Upper lobe of left lung (tissue), 6 donors: ENCODE data around the gene ULK1. TPM values are rescaled to one million over a fixed set of nuclear protein-coding genes. Genes with fewer than 3 reads are reported as not detected.
"Not testable (repeated sequence)": the region's sequence is repeated elsewhere in the genome, so short reads cannot be mapped to it uniquely, and the experiment has no call there.

ENCODE experiments used
- ATAC-seq, 2 donors: fragments of 200-7000 bp; cut with Tn5 transposase; one replicate each; pipeline ENCODE4 v1.9.1; 2022; ENCODE audit warnings: mild to moderate bottlenecking in 2 of 2, moderate library complexity in 2 of 2; ENCODE audit not compliant: low FRiP score in 2 of 2
- DNase-seq, 2 donors: peaks; one replicate each; pipeline ENCODE4 v3.0.0-alpha.2; 2019 to 2020
- H3K27ac ChIP-seq, 4 donors: fragments of 200-600 bp; sonication (generic); one replicate each; pipeline ENCODE4 v1.5.1; 2016 to 2019
- H3K27me3 ChIP-seq, 4 donors: fragments of 200-600 bp; sonication (generic); one replicate each; pipeline ENCODE4 v1.5.1; 2017 to 2019
- H3K36me3 ChIP-seq, 4 donors: fragments of 200-600 bp; sonication (generic); one replicate each; pipeline ENCODE4 v1.5.1; 2016 to 2019
- H3K4me1 ChIP-seq, 4 donors: fragments of 200-600 bp; sonication (generic); one replicate each; pipeline ENCODE4 v1.5.1; 2018 to 2019
- H3K4me3 ChIP-seq, 4 donors: fragments of 200-600 bp; sonication (generic); one replicate each; pipeline ENCODE4 v1.5.1; 2017 to 2019; ENCODE audit warnings: mild to moderate bottlenecking in 2 of 4, moderate library complexity in 1 of 4
- H3K9me3 ChIP-seq, 4 donors: fragments of 200-600 bp; sonication (generic); one replicate each; pipeline ENCODE4 v1.5.1; 2018 to 2019
- EP300 ChIP-seq, 4 donors: sonication (generic); formaldehyde crosslinking; IDR thresholded peaks; one replicate each; pipeline ENCODE4 v1.5.1; 2017; ENCODE audit warnings: antibody characterized with exemption in 4 of 4, control low read depth in 2 of 4
- POLR2A ChIP-seq, 4 donors: fragments of 450-650 bp; IDR thresholded peaks; one replicate each; pipeline ENCODE4 v1.5.1; 2016 to 2017; ENCODE audit warnings: antibody characterized with exemption in 4 of 4, mild to moderate bottlenecking in 2 of 4
- POLR2AphosphoS5 ChIP-seq, 2 donors: sonication (generic); formaldehyde crosslinking; IDR thresholded peaks; one replicate each; pipeline ENCODE4 v1.5.1; 2017; ENCODE audit warnings: antibody characterized with exemption in 2 of 2
- WGBS, 2 donors: methylation state at CpG; one replicate each; pipeline ENCODE4 v1.1.5; 2017 to 2018; 5-methylcytosine and 5-hydroxymethylcytosine counted together
- total RNA-seq, 6 donors: library from RNA; depleted of rRNA in 4 of 6; stranded (reverse); fragments of >200 nt in 4 of 6; gene quantifications; one replicate each; pipeline versions ENCODE4 v1.1.0 to v1.2.1, GENCODE V29; 2016 to 2021
- TF ChIP-seq, protein P1 (sequence below), 6 experiments: fragments of 450-650 bp in 4 of 6; fragments of 200-600 bp in 2 of 6; sonication (generic) in 2 of 6; IDR thresholded peaks; one replicate each; pipeline ENCODE4 v1.5.1; 2016 to 2019; ENCODE audit warnings: antibody characterized with exemption in 6 of 6
- donor health status: DM: no; HTN: no; CAD: no; lungs with moderate emphysema.
- donor health status: DM: no; HTN: yes; CAD: no; lungs with severe emphysema.

The ULK1 gene
- total RNA-seq, 6 donors from 2014 or later = 6.8 to 93.2 (median 40.7) TPM

GRCh38 chr12:131871677-131872076 lies 22.7 kb upstream of the ULK1 start:
- Histone ChIP-seq H3K4me3 (no peak overlapping the region), H3K27me3 (no peaks in the 10 kb centered on the region), H3K36me3 (no peaks in the 10 kb centered on the region), H3K4me1 (no peaks in the 10 kb centered on the region), H3K9me3 (no peaks in the 10 kb centered on the region), H3K27ac (no peak overlapping the region)
- no peak for ATAC-seq
- WGBS, 2 donors = 92 to 98% methylated on average over 6 of the region's 6 CpGs
- no peak for DNase-seq
- TF ChIP-seq POLR2A (IDR thresholded peaks at IDR 0.05) (no peak), EP300 (IDR thresholded peaks at IDR 0.05) (no peak), POLR2AphosphoS5 (IDR thresholded peaks at IDR 0.05) (no peak)
- TF ChIP-seq, protein P1, sequence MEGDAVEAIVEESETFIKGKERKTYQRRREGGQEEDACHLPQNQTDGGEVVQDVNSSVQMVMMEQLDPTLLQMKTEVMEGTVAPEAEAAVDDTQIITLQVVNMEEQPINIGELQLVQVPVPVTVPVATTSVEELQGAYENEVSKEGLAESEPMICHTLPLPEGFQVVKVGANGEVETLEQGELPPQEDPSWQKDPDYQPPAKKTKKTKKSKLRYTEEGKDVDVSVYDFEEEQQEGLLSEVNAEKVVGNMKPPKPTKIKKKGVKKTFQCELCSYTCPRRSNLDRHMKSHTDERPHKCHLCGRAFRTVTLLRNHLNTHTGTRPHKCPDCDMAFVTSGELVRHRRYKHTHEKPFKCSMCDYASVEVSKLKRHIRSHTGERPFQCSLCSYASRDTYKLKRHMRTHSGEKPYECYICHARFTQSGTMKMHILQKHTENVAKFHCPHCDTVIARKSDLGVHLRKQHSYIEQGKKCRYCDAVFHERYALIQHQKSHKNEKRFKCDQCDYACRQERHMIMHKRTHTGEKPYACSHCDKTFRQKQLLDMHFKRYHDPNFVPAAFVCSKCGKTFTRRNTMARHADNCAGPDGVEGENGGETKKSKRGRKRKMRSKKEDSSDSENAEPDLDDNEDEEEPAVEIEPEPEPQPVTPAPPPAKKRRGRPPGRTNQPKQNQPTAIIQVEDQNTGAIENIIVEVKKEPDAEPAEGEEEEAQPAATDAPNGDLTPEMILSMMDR (IDR thresholded peaks at IDR 0.05) = no peak

- Histone ChIP-seq H3K36me3 (no peaks in the 10 kb centered on the region), H3K27me3 (no peaks in the 10 kb centered on the region), H3K4me3 (no peak overlapping the region), H3K27ac (peak overlapping the region in 2 of 4 donors; percentile 27 to 45), H3K9me3 (no peaks in the 10 kb centered on the region), H3K4me1 (no peaks in the 10 kb centered on the region)
- peak; percentile 73 to 78 for DNase-seq
- TF ChIP-seq, protein P1 (IDR thresholded peaks at IDR 0.05) = no peak
- TF ChIP-seq POLR2AphosphoS5 (IDR thresholded peaks at IDR 0.05) (no peak), EP300 (IDR thresholded peaks at IDR 0.05) (no peak), POLR2A (IDR thresholded peaks at IDR 0.05) (no peak)
- WGBS, 2 donors = 48 to 50% methylated on average over 19 to 21 of the region's 21 CpGs
- ATAC-seq = peak; percentile 76 to 81
Measured at GRCh38 chr12:131872154-131873051, 22.0 kb upstream of the ULK1 start.

DNA sequence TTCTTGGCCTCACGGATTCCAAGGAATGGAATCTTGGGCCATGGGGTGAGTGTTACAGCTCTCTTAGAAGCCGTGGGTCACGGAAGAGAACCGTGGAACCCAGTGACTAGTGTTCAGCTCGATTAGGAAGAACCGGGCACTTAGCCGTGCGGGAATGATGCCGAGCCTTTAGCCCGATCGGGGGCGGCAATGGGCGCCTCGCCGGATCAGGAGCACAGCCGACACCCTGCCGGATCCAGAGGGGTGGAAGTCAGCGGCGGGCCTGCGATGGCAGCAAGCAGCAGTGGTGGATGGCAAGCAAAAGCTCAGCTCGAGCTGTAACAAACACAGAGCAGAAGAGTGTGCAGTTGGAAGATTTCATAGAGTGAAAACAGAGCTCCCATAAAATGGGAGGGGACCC lies 21.1 kb upstream of the ULK1 start:
- Histone ChIP-seq H3K36me3 (no peaks in the 10 kb centered on the region), H3K27me3 (no peaks in the 10 kb centered on the region), H3K4me3 (no peak overlapping the region), H3K9me3 (no peaks in the 10 kb centered on the region), H3K4me1 (no peaks in the 10 kb centered on the region), H3K27ac (peak overlapping the region in 1 of 4 donors; percentile 4)
- no peak for ATAC-seq
- DNase-seq = no peak
- no peak for TF ChIP-seq POLR2A (IDR thresholded peaks at IDR 0.05)
- 92 to 98% methylated on average over 14 to 21 of the region's 21 CpGs for WGBS, 2 donors

DNA sequence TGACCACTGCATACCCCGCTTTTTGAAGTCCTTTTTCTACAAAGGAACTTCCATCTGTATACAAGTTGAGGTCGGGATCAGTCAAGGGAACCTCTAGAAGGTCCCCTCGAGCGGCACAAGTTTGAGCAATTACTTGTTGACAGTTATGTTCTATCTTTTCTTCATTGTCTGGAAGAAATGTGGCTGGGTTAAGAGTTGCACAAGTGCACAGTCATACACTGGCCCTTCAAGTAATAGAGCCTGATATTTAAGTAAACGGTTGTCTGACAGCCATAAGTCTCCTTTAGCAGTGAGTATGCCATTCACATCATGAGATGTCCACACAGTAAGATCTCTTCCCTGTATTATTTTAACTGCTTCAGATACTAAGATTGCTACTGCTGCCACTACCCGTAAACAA lies 19.4 kb upstream of the ULK1 start:
- 69 to 78% methylated on average over 6 of the region's 6 CpGs for WGBS, 2 donors
- ATAC-seq, H3K27ac ChIP-seq, H3K36me3 ChIP-seq, H3K4me1 ChIP-seq, H3K27me3 ChIP-seq, H3K4me3 ChIP-seq, DNase-seq, H3K9me3 ChIP-seq: not testable (repeated sequence)

- 83 to 88% methylated on average over 5 to 10 of the region's 10 CpGs for WGBS, 2 donors
Measured at GRCh38 chr12:131877216-131877615, 17.2 kb upstream of the ULK1 start.

DNA sequence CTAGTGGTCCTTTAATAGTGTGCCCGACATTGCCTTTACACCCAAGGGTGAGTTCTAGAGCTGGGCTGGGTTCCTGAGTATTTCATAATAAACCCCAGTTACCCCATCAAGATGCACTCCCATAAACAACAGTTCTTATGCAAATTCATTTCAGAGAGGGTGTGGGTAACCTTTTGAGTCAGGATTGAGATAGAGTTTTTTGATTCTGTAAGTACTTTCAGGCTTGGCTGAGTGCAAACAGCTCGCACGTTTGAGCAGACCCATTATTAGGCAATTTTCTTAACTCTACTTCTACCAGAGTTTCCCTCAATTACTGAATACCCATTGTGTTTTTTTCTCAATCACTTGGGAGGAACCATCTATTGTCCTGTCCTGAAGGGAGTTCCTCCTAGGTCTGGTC lies 16.0 kb upstream of the ULK1 start:
- H3K4me1 ChIP-seq, H3K27me3 ChIP-seq, H3K9me3 ChIP-seq, H3K36me3 ChIP-seq, ATAC-seq, DNase-seq, H3K4me3 ChIP-seq: not testable (repeated sequence)
- 27 to 46% methylated on average over 3 of the region's 3 CpGs for WGBS, 2 donors
- peak overlapping the region in 1 of 4 donors; percentile 44 for H3K27ac ChIP-seq

More at GRCh38 chr12:131877216-131877615, 17.2 kb upstream of the ULK1 start:
- not testable (repeated sequence) for H3K9me3 ChIP-seq, ATAC-seq, H3K36me3 ChIP-seq, H3K27me3 ChIP-seq, H3K4me1 ChIP-seq, H3K27ac ChIP-seq, H3K4me3 ChIP-seq, DNase-seq
